ENCODE measurements around the gene PEX26. TPM values are rescaled to one million over a fixed set of nuclear protein-coding genes. Genes with fewer than 3 reads are reported as not detected.

PEX26 gene
- total RNA-seq, 1 experiment from 2014 or later: 21.9 TPM

DNA sequence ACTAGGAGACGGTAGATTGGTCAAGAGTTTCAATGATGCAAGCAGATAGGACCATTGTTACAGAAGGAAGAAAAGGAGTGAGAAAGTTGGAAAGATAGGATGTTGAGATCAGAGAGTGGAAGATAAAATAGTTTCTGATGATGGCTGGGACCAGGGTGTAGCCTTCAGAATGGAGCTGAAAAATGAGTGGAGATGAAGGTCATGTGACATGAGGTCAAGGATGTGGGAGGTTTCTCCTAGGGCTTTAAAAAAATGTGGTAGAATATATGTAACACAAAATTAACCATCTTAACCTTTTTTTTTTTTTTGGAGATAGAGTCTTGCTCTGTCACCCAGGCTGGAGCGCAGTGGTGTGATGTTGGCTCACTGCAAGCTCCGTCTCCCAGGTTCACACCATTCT lies 18.3 kb upstream of the PEX26 start:
- Histone ChIP-seq H3K4me1 (ENCODE audit: control insufficient read depth, insufficient read depth, low read length) (no peaks in the 10 kb centered on the region), H3K9me3 (ENCODE audit: control insufficient read depth, insufficient read depth, low read depth, low read length) (no peaks in the 10 kb centered on the region), H3K4me3 (ENCODE audit: low read depth in 2 of 2, low read length in 2 of 2) (no peak overlapping the region), H3K27ac (ENCODE audit: low read length) (no peak overlapping the region), H3K36me3 (ENCODE audit: control insufficient read depth, insufficient read depth, low read length) (no peaks in the 10 kb centered on the region), H3K27me3 (ENCODE audit: control insufficient read depth, insufficient read depth, low read length) (no peaks in the 10 kb centered on the region)
- BruUV-seq (replicated peaks): no TSS peak
- intact Hi-C loops (cut with micrococcal nuclease; ENCODE audit: unreplicated experiment) (no loop called here), in situ Hi-C loops (cut with HindIII; ENCODE audit: low pct_unique_long_range_greater_than_20kb, low sequenced_read_pairs) (no loop called here)
- TF ChIP-seq POLR2AphosphoS5 (IDR thresholded peaks at IDR 0.05; ENCODE audit: low read depth, low read length): no peak
- no peak for TF ChIP-seq TCF7L2 (IDR thresholded peaks at IDR 0.05; ENCODE audit: low read depth, low read length)
- TF ChIP-seq, protein P1, sequence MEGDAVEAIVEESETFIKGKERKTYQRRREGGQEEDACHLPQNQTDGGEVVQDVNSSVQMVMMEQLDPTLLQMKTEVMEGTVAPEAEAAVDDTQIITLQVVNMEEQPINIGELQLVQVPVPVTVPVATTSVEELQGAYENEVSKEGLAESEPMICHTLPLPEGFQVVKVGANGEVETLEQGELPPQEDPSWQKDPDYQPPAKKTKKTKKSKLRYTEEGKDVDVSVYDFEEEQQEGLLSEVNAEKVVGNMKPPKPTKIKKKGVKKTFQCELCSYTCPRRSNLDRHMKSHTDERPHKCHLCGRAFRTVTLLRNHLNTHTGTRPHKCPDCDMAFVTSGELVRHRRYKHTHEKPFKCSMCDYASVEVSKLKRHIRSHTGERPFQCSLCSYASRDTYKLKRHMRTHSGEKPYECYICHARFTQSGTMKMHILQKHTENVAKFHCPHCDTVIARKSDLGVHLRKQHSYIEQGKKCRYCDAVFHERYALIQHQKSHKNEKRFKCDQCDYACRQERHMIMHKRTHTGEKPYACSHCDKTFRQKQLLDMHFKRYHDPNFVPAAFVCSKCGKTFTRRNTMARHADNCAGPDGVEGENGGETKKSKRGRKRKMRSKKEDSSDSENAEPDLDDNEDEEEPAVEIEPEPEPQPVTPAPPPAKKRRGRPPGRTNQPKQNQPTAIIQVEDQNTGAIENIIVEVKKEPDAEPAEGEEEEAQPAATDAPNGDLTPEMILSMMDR (IDR thresholded peaks at IDR 0.05): no peak
- TF ChIP-seq, protein P2, sequence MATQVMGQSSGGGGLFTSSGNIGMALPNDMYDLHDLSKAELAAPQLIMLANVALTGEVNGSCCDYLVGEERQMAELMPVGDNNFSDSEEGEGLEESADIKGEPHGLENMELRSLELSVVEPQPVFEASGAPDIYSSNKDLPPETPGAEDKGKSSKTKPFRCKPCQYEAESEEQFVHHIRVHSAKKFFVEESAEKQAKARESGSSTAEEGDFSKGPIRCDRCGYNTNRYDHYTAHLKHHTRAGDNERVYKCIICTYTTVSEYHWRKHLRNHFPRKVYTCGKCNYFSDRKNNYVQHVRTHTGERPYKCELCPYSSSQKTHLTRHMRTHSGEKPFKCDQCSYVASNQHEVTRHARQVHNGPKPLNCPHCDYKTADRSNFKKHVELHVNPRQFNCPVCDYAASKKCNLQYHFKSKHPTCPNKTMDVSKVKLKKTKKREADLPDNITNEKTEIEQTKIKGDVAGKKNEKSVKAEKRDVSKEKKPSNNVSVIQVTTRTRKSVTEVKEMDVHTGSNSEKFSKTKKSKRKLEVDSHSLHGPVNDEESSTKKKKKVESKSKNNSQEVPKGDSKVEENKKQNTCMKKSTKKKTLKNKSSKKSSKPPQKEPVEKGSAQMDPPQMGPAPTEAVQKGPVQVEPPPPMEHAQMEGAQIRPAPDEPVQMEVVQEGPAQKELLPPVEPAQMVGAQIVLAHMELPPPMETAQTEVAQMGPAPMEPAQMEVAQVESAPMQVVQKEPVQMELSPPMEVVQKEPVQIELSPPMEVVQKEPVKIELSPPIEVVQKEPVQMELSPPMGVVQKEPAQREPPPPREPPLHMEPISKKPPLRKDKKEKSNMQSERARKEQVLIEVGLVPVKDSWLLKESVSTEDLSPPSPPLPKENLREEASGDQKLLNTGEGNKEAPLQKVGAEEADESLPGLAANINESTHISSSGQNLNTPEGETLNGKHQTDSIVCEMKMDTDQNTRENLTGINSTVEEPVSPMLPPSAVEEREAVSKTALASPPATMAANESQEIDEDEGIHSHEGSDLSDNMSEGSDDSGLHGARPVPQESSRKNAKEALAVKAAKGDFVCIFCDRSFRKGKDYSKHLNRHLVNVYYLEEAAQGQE (IDR thresholded peaks at IDR 0.05; ENCODE audit: insufficient read depth in 1 of 2, low read depth in 2 of 2, low read length in 1 of 2): no peak
- TF ChIP-seq SIN3A (IDR thresholded peaks at IDR 0.05; ENCODE audit: borderline replicate concordance, insufficient read depth, low read depth, low read length): no peak
- CTCF ChIA-PET: no interaction called here
- POLR2A ChIA-PET: interaction anchor here (0.5 to 0.6 kb wide), 2 partner anchors 443 to 481 kb away, joined by 3 to 5 read pairs; no protein-coding TSS in a partner anchor
- no peak for ATAC-seq
- DNase-seq (ENCODE audit: low read depth, low spot score): no peak

DNA sequence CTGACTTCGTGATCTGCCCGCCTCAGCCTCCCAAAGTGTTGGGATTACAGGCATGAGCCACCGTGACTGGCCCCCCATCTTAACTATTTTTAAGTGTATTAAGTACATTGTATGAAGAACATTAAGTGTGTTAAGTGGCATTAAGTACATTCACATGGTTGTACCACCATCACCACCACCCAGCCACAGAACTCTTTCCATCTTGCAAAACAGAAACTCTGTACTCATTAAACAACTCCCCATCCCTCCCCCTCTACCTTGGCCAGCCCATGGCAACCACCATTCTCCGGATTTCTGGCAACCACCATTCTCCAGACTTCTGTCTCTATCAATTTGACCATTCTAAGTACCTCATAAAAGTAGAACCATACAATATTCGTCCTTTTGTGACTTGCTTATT lies 17.8 kb upstream of the PEX26 start:
- Histone ChIP-seq H3K4me1 (ENCODE audit: control insufficient read depth, insufficient read depth, low read length) (no peaks in the 10 kb centered on the region), H3K4me3 (ENCODE audit: low read depth in 2 of 2, low read length in 2 of 2) (no peak overlapping the region), H3K9me3 (ENCODE audit: control insufficient read depth, insufficient read depth, low read depth, low read length) (no peaks in the 10 kb centered on the region), H3K27me3 (ENCODE audit: control insufficient read depth, insufficient read depth, low read length) (no peaks in the 10 kb centered on the region), H3K27ac (ENCODE audit: low read length) (no peak overlapping the region), H3K36me3 (ENCODE audit: control insufficient read depth, insufficient read depth, low read length) (no peaks in the 10 kb centered on the region)
- ChIA-PET CTCF (no interaction called here), POLR2A (interaction anchor here (0.5 kb wide), 1 partner anchor 444 kb away, joined by 3 read pairs; no protein-coding TSS in a partner anchor)
- DNase-seq (ENCODE audit: low read depth, low spot score) (no peak), ATAC-seq (no peak)
- TF ChIP-seq TCF7L2 (IDR thresholded peaks at IDR 0.05; ENCODE audit: low read depth, low read length): no peak
- TF ChIP-seq, protein P1 (IDR thresholded peaks at IDR 0.05): no peak
- TF ChIP-seq, protein P2 (IDR thresholded peaks at IDR 0.05; ENCODE audit: insufficient read depth in 1 of 2, low read depth in 2 of 2, low read length in 1 of 2): no peak
- no peak for TF ChIP-seq SIN3A (IDR thresholded peaks at IDR 0.05; ENCODE audit: borderline replicate concordance, insufficient read depth, low read depth, low read length)
- TF ChIP-seq POLR2AphosphoS5 (IDR thresholded peaks at IDR 0.05; ENCODE audit: low read depth, low read length): no peak
- intact Hi-C loops (cut with micrococcal nuclease; ENCODE audit: unreplicated experiment): no loop called here
- in situ Hi-C loops (cut with HindIII; ENCODE audit: low pct_unique_long_range_greater_than_20kb, low sequenced_read_pairs): no loop called here
- no TSS peak for BruUV-seq (replicated peaks)
